ENCODE measurements around the gene DOCK2. TPM values are rescaled to one million over a fixed set of nuclear protein-coding genes. Genes with fewer than 3 reads are reported as not detected.

DOCK2 gene
- total RNA-seq, 2 experiments from 2014 or later, result 161 to 205 TPM

- CTCF ChIA-PET (ENCODE audit: unreplicated experiment), result no interaction called here
- intact Hi-C loops (cut with micrococcal nuclease; ENCODE audit: unreplicated experiment), result no loop called here
- TF ChIP-seq CTCF (conservative IDR thresholded peaks at IDR 0.05; ENCODE audit: low read length) (no peak), EZH2phosphoT487 (IDR thresholded peaks at IDR 0.05; ENCODE audit: borderline replicate concordance, low read depth, low read length) (no peak)
Observed at GRCh38 chr5:169999621-170000020, 362.5 kb downstream of the DOCK2 start.

GRCh38 chr5:170000155-170000554 lies 363.1 kb downstream of the DOCK2 start:
- H2AFZ ChIP-seq (ENCODE audit: low read length), result no peak overlapping the region
- peaks cover 3% of the 10 kb centered on the region for H3K4me1 ChIP-seq (ENCODE audit: insufficient read depth, low read length, poor library complexity, severe bottlenecking)
- peaks cover 68% of the 10 kb centered on the region for H3K36me3 ChIP-seq (ENCODE audit: insufficient read depth, low read length)
- ChIA-PET POLR2A (interaction anchor here (0.6 to 0.7 kb wide), 2 partner anchors 1270 to 1677 kb away, joined by 3 read pairs; no protein-coding TSS in a partner anchor), CTCF (ENCODE audit: unreplicated experiment) (no interaction called here)
- no peaks in the 10 kb centered on the region for H3K79me2 ChIP-seq (ENCODE audit: insufficient read depth, low read depth, low read length)
- H3K4me3 ChIP-seq (ENCODE audit: low read depth, low read length, poor library complexity, severe bottlenecking), result no peak overlapping the region
- DNase-seq (ENCODE audit: low spot score), result no peak
- no peak overlapping the region for H3K4me2 ChIP-seq (ENCODE audit: low read length)
- no TSS peak for BruUV-seq (replicated peaks)
- TF ChIP-seq EZH2phosphoT487 (IDR thresholded peaks at IDR 0.05; ENCODE audit: borderline replicate concordance, low read depth, low read length), result no peak
- no peak for TF ChIP-seq CTCF (conservative IDR thresholded peaks at IDR 0.05; ENCODE audit: low read length)
- H3K9me2 ChIP-seq (ENCODE audit: insufficient read depth, low read length), result no peaks in the 10 kb centered on the region
- H3K27ac ChIP-seq (ENCODE audit: low read depth, low read length, poor library complexity, severe bottlenecking), result no peak overlapping the region
- intact Hi-C loops (cut with micrococcal nuclease; ENCODE audit: unreplicated experiment), result no loop called here
- H4K20me1 ChIP-seq (ENCODE audit: insufficient read depth, low read length), result no peaks in the 10 kb centered on the region
- H3K9me3 ChIP-seq (ENCODE audit: low read length), result no peaks in the 10 kb centered on the region

More at GRCh38 chr5:169999621-170000020, 362.5 kb downstream of the DOCK2 start:
- H3K27ac ChIP-seq (ENCODE audit: low read depth, low read length, poor library complexity, severe bottlenecking), result no peak overlapping the region
- H3K79me2 ChIP-seq (ENCODE audit: insufficient read depth, low read depth, low read length), result no peaks in the 10 kb centered on the region
- H3K9me3 ChIP-seq (ENCODE audit: low read length), result no peaks in the 10 kb centered on the region
- H2AFZ ChIP-seq (ENCODE audit: low read length), result no peak overlapping the region
- H3K4me3 ChIP-seq (ENCODE audit: low read depth, low read length, poor library complexity, severe bottlenecking), result no peak overlapping the region
- POLR2A ChIA-PET, result interaction anchor here (0.7 to 1.3 kb wide), 2 partner anchors 12 to 1677 kb away, joined by 3 read pairs; no protein-coding TSS in a partner anchor
- no peaks in the 10 kb centered on the region for H4K20me1 ChIP-seq (ENCODE audit: insufficient read depth, low read length)
- DNase-seq (ENCODE audit: low spot score), result no peak
- no TSS peak for BruUV-seq (replicated peaks)
- peaks cover 3% of the 10 kb centered on the region for H3K4me1 ChIP-seq (ENCODE audit: insufficient read depth, low read length, poor library complexity, severe bottlenecking)
- no peaks in the 10 kb centered on the region for H3K9me2 ChIP-seq (ENCODE audit: insufficient read depth, low read length)
- peaks cover 69% of the 10 kb centered on the region for H3K36me3 ChIP-seq (ENCODE audit: insufficient read depth, low read length)
- H3K4me2 ChIP-seq (ENCODE audit: low read length), result no peak overlapping the region

GRCh38 chr5:170006021-170006420 lies 368.9 kb downstream of the DOCK2 start:
- ChIA-PET POLR2A (no interaction called here), CTCF (ENCODE audit: unreplicated experiment) (no interaction called here)
- Histone ChIP-seq H3K4me3 (ENCODE audit: low read depth, low read length, poor library complexity, severe bottlenecking) (no peak overlapping the region), H3K36me3 (ENCODE audit: insufficient read depth, low read length) (peaks cover 49% of the 10 kb centered on the region), H3K9me3 (ENCODE audit: low read length) (no peaks in the 10 kb centered on the region), H3K79me2 (ENCODE audit: insufficient read depth, low read depth, low read length) (no peaks in the 10 kb centered on the region), H3K27ac (ENCODE audit: low read depth, low read length, poor library complexity, severe bottlenecking) (no peak overlapping the region), H3K4me1 (ENCODE audit: insufficient read depth, low read length, poor library complexity, severe bottlenecking) (no peaks in the 10 kb centered on the region), H2AFZ (ENCODE audit: low read length) (no peak overlapping the region), H3K9me2 (ENCODE audit: insufficient read depth, low read length) (no peaks in the 10 kb centered on the region), H4K20me1 (ENCODE audit: insufficient read depth, low read length) (no peaks in the 10 kb centered on the region), H3K4me2 (ENCODE audit: low read length) (no peak overlapping the region)
- DNase-seq (ENCODE audit: low spot score), result no peak
- intact Hi-C loops (cut with micrococcal nuclease; ENCODE audit: unreplicated experiment), result no loop called here
- no peak for TF ChIP-seq CTCF (conservative IDR thresholded peaks at IDR 0.05; ENCODE audit: low read length)
- no peak for TF ChIP-seq EZH2phosphoT487 (IDR thresholded peaks at IDR 0.05; ENCODE audit: borderline replicate concordance, low read depth, low read length)
- no TSS peak for BruUV-seq (replicated peaks)

All from OCI-LY7 (cell line).